PC-3 (cell line): Measurements from ENCODE around the gene DBT. TPM values are rescaled to one million over a fixed set of nuclear protein-coding genes. Genes with fewer than 3 reads are reported as not detected.
A peak's percentile ranks its signal among the peaks of the same experiment; 100 is the strongest.
"Not testable (repeated sequence)": the region's sequence is repeated elsewhere in the genome, so short reads cannot be mapped to it uniquely, and the experiment has no call there.

Source experiments
- ATAC-seq: fragments of 200-7000 bp; cut with Tn5 transposase; 2 replicates; pipeline ENCODE4 v1.9.1; 2020; ENCODE audit warnings: mild to moderate bottlenecking, moderate library complexity
- Bru-seq: library from RNA; stranded (reverse); fragments of 400-500 nt; gene quantifications from one replicate; lab custom pipeline; 2021; lab: Mats Ljungman, UMichigan
- BruChase-seq, 2 experiments: library from RNA; stranded (reverse); fragments of 400-500 nt; gene quantifications; one replicate each; lab custom pipeline; 2021; lab: Mats Ljungman, UMichigan
- BruUV-seq: library from RNA; stranded (reverse); fragments of 400-500 nt; replicated peaks from 2 replicates; lab custom pipeline; 2021; lab: Mats Ljungman, UMichigan
- CTCF ChIA-PET: fragments of 300-600 bp; sonication (Branson Sonifier 250); formaldehyde crosslinking; loops from one replicate; lab custom pipeline; 2022; ENCODE audit warnings: antibody characterized with exemption; lab: Charles Lee
- POLR2A ChIA-PET: fragments of 300-600 bp; sonication (Branson Sonifier 250); formaldehyde crosslinking; loops from one replicate; lab custom pipeline; 2022; ENCODE audit warnings: antibody characterized with exemption; ENCODE audit not compliant: unreplicated experiment; lab: Charles Lee
- DNase-seq: peaks from one replicate; pipeline ENCODE4 v3.0.0-alpha.2; 2015
- H2AFZ ChIP-seq: fragments of 300-600 bp; sonication (generic); 2 replicates; pipeline ENCODE4 v1.6.0; 2016; ENCODE audit warnings: antibody characterized with exemption, low read length
- H3F3A ChIP-seq: fragments of 300-600 bp; sonication (generic); one replicate; pipeline ENCODE4 v1.6.0; 2017; ENCODE audit warnings: antibody characterized with exemption, low read length, control low read depth, mild to moderate bottlenecking; ENCODE audit not compliant: unreplicated experiment
- H3K27ac ChIP-seq: fragments of 300-600 bp; sonication (generic); 2 replicates; pipeline ENCODE4 v1.5.1; 2016; ENCODE audit warnings: mild to moderate bottlenecking, low read length
- H3K27me3 ChIP-seq: fragments of 300-600 bp; sonication (generic); 2 replicates; pipeline ENCODE4 v1.6.1; 2016; ENCODE audit warnings: low read length, mixed read lengths
- H3K36me3 ChIP-seq: fragments of 300-600 bp; sonication (generic); 2 replicates; pipeline ENCODE4 v1.6.1; 2016; ENCODE audit warnings: low read depth, mixed run types, low read length, mixed read lengths
- H3K4me1 ChIP-seq: fragments of 300-600 bp; sonication (generic); 2 replicates; pipeline ENCODE4 v1.5.1; 2016; ENCODE audit warnings: low read length; ENCODE audit not compliant: insufficient read depth
- H3K4me2 ChIP-seq: fragments of 300-600 bp; sonication (generic); 2 replicates; pipeline ENCODE4 v1.6.0; 2016; ENCODE audit warnings: low read length
- H3K4me3 ChIP-seq: fragments of 300-600 bp; sonication (generic); 2 replicates; pipeline ENCODE4 v1.5.1; 2016; ENCODE audit warnings: mild to moderate bottlenecking, low read length, mixed read lengths
- H3K79me2 ChIP-seq: fragments of 300-600 bp; sonication (generic); 2 replicates; pipeline ENCODE4 v1.6.1; 2017; ENCODE audit warnings: low read length, mixed read lengths
- H3K9ac ChIP-seq: fragments of 300-600 bp; sonication (generic); 2 replicates; pipeline ENCODE4 v1.6.0; 2016; ENCODE audit warnings: mild to moderate bottlenecking, low read length
- H3K9me2 ChIP-seq: fragments of 300-600 bp; sonication (generic); replicated peaks from 2 replicates; pipeline ENCODE4 v1.6.1; 2016; ENCODE audit warnings: mixed run types, low read length, mixed read lengths
- H3K9me3 ChIP-seq: fragments of 300-600 bp; sonication (generic); 2 replicates; pipeline ENCODE4 v1.6.1; 2016; ENCODE audit warnings: low read length, mixed read lengths
- H4K20me1 ChIP-seq: fragments of 300-600 bp; sonication (generic); 2 replicates; pipeline ENCODE4 v1.6.1; 2016; ENCODE audit warnings: low read length, mixed read lengths
- EZH2 ChIP-seq: fragments of 300-600 bp; sonication (generic); IDR thresholded peaks from one replicate; pipeline ENCODE4 v1.6.1; 2017; ENCODE audit warnings: antibody characterized with exemption, mild to moderate bottlenecking, low read length; ENCODE audit not compliant: unreplicated experiment
- EZH2phosphoT487 ChIP-seq: fragments of 300-600 bp; sonication (generic); IDR thresholded peaks from 2 replicates; pipeline ENCODE4 v1.6.1; 2018; ENCODE audit warnings: mild to moderate bottlenecking, antibody characterized with exemption, low read length, borderline replicate concordance
- intact Hi-C: fragments of 100-400 bp; cut with micrococcal nuclease; formaldehyde crosslinking; loops from 2 replicates; pipeline ENCODE4 v1.9.0; 2023
- long read RNA-seq: library from polyadenylated mRNA; unstranded; transcript quantifications from one replicate; pipeline ENCODE4 v2.0.0, GENCODE V29; 2021; ENCODE audit not compliant: unreplicated experiment
- total RNA-seq: library from RNA; depleted of rRNA; stranded (reverse); fragments of >200 nt; gene quantifications from 2 replicates; pipeline ENCODE4 v1.2.3, GENCODE V29; 2014; rRNA removed
- TF ChIP-seq, protein P1 (sequence below): fragments of 300-600 bp; sonication (generic); conservative IDR thresholded peaks from 2 replicates; pipeline ENCODE4 v1.5.1; 2017; ENCODE audit warnings: antibody characterized with exemption, low read depth, mild to moderate bottlenecking, low read length

DBT gene
- 5.1 and 6.1 TPM in 2 replicates for total RNA-seq
- Bru-seq, nascent RNA, result percentile 71 among the genes with signal in this experiment
- BruChase-seq, experiment 1, labeled RNA remaining after a 6-hour chase, result percentile 71 among the genes with signal in this experiment
- BruChase-seq, experiment 2, labeled RNA remaining after a 2-hour chase, result percentile 68 among the genes with signal in this experiment
- long read RNA-seq, full-length matches to known transcripts, result 11 of 17 reads
- long read RNA-seq, partial matches to known transcripts, result 0 of 17 reads
- long read RNA-seq, other reads (novel, unspliced or antisense), result 6 of 17 reads

DNA sequence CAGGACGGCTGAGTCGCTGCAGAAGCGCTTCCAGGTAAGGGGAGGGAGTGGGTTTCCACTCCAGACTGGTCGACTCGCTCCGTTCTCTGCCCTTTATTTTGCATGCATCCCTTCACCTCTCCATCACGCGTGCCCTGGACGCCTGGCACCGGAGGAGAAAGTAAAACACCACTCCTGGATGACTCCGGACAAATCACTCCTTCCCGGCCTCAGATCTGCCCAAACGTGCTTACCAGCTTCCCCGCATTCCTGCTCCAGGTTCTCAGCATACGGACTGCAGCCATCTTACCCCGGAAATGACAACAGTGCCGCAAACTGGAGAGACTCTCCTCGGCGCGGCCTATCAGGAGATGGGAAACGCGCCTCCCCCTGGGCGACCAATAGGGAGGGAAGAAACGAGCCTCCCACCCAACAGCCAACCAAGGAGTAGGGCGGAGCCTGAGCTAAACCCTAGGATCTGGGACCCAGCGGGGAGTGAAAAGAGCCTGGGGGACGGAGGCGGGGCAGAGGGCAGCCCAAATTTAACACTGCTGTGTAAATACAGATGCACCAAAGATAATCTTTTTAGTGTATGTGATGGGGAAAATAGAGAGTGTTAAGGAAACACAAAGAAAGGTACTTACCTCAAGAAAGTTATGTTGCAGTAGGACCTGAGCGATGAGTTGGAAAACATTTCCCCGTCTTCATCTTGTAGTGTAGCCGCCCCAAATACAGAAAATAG, at the start of gene DBT:
Gene DBT (minus strand): TSS at position 298 of the 721 bp plus-strand sequence. CDS start 14 bp downstream, at position 284.
- H3K27ac ChIP-seq, result no peak within 1 kb of the TSS
- DNase-seq, result peak; percentile 94
- H3F3A ChIP-seq, result no peaks in the 10 kb centered on the region
- H3K9me3 ChIP-seq, result no peaks in the 10 kb centered on the region
- peak; percentile 99 for ATAC-seq
- CTCF ChIA-PET, result no interaction called here
- no peaks in the 10 kb centered on the region for H4K20me1 ChIP-seq
- H3K4me3 ChIP-seq, result peak within 1 kb of the TSS; percentile 77
- TF ChIP-seq EZH2phosphoT487, result no peak
- no peaks in the 10 kb centered on the region for H3K9me2 ChIP-seq
- H3K27me3 ChIP-seq, result no peaks in the 10 kb centered on the region
- peak within 1 kb of the TSS; percentile 79 for H3K4me2 ChIP-seq
- POLR2A ChIA-PET, result interaction anchor here (0.5 to 0.7 kb wide), 3 partner anchors 12 to 147 kb away, joined by 3 read pairs; no protein-coding TSS in a partner anchor
- H3K4me1 ChIP-seq, result peaks cover 12% of the 10 kb centered on the region; the same call in 1 of the 2 replicates
- H2AFZ ChIP-seq, result peak within 1 kb of the TSS; percentile 78
- H3K36me3 ChIP-seq, result no peaks in the 10 kb centered on the region
- H3K9ac ChIP-seq, result peak within 1 kb of the TSS; percentile 80
- no TSS peak for BruUV-seq
- H3K79me2 ChIP-seq, result peaks cover 20% of the 10 kb centered on the region
- intact Hi-C loops, result loop anchor here (2.0 kb wide), 1 partner anchor 103 kb away; the partner anchor contains the start of gene CDC14A

DNA sequence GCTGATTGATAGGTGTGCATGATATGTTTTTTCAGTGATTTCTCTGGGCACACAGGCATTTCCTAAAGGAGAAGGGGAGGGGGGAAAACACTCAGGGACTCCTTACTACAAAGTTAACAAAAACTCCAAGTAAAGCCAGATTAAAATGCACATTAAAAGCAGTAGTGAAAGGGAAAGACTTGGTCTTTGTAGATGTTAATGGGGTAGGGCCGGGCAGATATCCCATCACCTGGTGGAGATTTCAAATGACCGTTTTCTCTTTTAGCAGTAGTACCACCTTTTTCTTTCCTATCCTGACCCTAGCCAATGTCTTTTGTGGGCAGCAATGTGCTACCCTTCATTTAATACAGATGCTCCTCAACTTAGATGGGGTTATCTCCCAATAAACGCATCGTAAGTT, 48.9 kb upstream of the DBT start:
- H3K79me2 ChIP-seq, result no peaks in the 10 kb centered on the region
- no peak overlapping the region for H3K4me2 ChIP-seq
- H3K9me3 ChIP-seq, result no peaks in the 10 kb centered on the region
- H3K9ac ChIP-seq, result no peak overlapping the region
- no TSS peak for BruUV-seq
- H2AFZ ChIP-seq, result no peak overlapping the region
- no peak overlapping the region for H3K27ac ChIP-seq
- no peak for DNase-seq
- ATAC-seq, result no peak
- H3K9me2 ChIP-seq, result no peaks in the 10 kb centered on the region
- no peak for TF ChIP-seq EZH2
- TF ChIP-seq, protein P1, sequence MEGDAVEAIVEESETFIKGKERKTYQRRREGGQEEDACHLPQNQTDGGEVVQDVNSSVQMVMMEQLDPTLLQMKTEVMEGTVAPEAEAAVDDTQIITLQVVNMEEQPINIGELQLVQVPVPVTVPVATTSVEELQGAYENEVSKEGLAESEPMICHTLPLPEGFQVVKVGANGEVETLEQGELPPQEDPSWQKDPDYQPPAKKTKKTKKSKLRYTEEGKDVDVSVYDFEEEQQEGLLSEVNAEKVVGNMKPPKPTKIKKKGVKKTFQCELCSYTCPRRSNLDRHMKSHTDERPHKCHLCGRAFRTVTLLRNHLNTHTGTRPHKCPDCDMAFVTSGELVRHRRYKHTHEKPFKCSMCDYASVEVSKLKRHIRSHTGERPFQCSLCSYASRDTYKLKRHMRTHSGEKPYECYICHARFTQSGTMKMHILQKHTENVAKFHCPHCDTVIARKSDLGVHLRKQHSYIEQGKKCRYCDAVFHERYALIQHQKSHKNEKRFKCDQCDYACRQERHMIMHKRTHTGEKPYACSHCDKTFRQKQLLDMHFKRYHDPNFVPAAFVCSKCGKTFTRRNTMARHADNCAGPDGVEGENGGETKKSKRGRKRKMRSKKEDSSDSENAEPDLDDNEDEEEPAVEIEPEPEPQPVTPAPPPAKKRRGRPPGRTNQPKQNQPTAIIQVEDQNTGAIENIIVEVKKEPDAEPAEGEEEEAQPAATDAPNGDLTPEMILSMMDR, result no peak
- no peaks in the 10 kb centered on the region for H3K4me1 ChIP-seq
- H4K20me1 ChIP-seq, result no peaks in the 10 kb centered on the region
- no peaks in the 10 kb centered on the region for H3F3A ChIP-seq
- H3K4me3 ChIP-seq, result no peak overlapping the region
- intact Hi-C loops, result loop anchor here (10.0 kb wide), 1 partner anchor 156 kb away; no protein-coding TSS in a partner anchor
- H3K36me3 ChIP-seq, result no peaks in the 10 kb centered on the region
- ChIA-PET CTCF (no interaction called here), POLR2A (no interaction called here)
- H3K27me3 ChIP-seq, result no peaks in the 10 kb centered on the region

DNA sequence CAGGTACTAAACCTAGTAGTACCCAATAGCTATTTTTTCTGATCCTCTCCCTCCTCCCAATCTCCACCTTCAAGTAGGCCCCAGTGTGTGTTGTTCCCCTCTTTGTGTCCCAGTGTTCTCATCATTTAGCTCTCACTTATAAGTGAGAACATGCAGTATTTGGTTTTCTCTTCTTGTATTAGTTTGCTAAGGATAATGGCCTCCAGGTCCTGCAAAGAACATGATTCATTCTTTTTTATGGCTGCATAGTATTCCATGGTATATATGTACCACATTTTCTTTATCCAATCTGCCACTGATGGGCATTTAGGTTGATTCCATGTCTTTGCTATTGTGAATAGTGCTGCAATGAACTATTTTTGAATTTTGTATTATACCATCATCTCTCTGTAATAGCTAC, 47.4 kb upstream of the DBT start:
- DNase-seq, H2AFZ ChIP-seq, CTCF ChIA-PET, H3K4me1 ChIP-seq, H3K27me3 ChIP-seq, H3K4me3 ChIP-seq, H3F3A ChIP-seq, H3K9me2 ChIP-seq, H4K20me1 ChIP-seq, POLR2A ChIA-PET, BruUV-seq, H3K79me2 ChIP-seq, H3K9me3 ChIP-seq, ATAC-seq, H3K4me2 ChIP-seq, H3K27ac ChIP-seq, H3K9ac ChIP-seq, H3K36me3 ChIP-seq: not testable (repeated sequence)
- intact Hi-C loops, result loop anchor here (10.0 kb wide), 1 partner anchor 158 kb away; no protein-coding TSS in a partner anchor
